IMR-90 (cell line): ENCODE data around the gene CLIC5. TPM values are rescaled to one million over a fixed set of nuclear protein-coding genes. Genes with fewer than 3 reads are reported as not detected.

Experiments
- ATAC-seq: fragments of 200-7000 bp; cut with Tn5 transposase; 2 replicates; pipeline ENCODE4 v1.9.1; 2020; ENCODE audit warnings: low read depth, mild to moderate bottlenecking, moderate library complexity
- BruUV-seq: library from RNA; stranded (reverse); fragments of 400-500 nt; replicated peaks from 2 replicates; lab custom pipeline; 2021; lab: Mats Ljungman, UMichigan
- CTCF ChIA-PET: fragments of 300-600 bp; formaldehyde crosslinking; extraction: SDS; loops from one replicate; lab custom pipeline; 2021; ENCODE audit warnings: antibody characterized with exemption; lab: Yijun Ruan, JAX
- POLR2A ChIA-PET: fragments of 300-600 bp; sonication (Branson Sonifier 250); formaldehyde crosslinking; loops from one replicate; lab custom pipeline; 2022; ENCODE audit warnings: antibody characterized with exemption; ENCODE audit not compliant: unreplicated experiment; lab: Charles Lee
- DNase-seq: peaks from one replicate; pipeline ENCODE4 v3.0.0; 2013
- H2AFZ ChIP-seq: replicated peaks from 2 replicates; pipeline ENCODE3; 2013; ENCODE audit warnings: low read length, mild to moderate bottlenecking; ENCODE audit not compliant: poor library complexity
- H2AK5ac ChIP-seq: 2 replicates; pipeline ENCODE4 v1.6.1; 2013; ENCODE audit warnings: low read depth, low read length, inconsistent platforms
- H2AK9ac ChIP-seq: replicated peaks from 2 replicates; pipeline ENCODE3; 2013; ENCODE audit warnings: mild to moderate bottlenecking, low read depth, low read length, moderate library complexity; ENCODE audit not compliant: poor library complexity
- H2BK120ac ChIP-seq: 2 replicates; pipeline ENCODE4 v1.6.1; 2013; ENCODE audit warnings: low read depth, low read length, inconsistent platforms
- H2BK15ac ChIP-seq: 3 replicates; pipeline ENCODE4 v1.6.1; 2013; ENCODE audit warnings: low read depth, low read length, inconsistent platforms
- H2BK20ac ChIP-seq: 2 replicates; pipeline ENCODE4 v1.6.1; 2013; ENCODE audit warnings: low read depth, mild to moderate bottlenecking, inconsistent platforms, low read length, moderate library complexity
- H2BK5ac ChIP-seq: 2 replicates; pipeline ENCODE4 v1.6.1; 2013; ENCODE audit warnings: mild to moderate bottlenecking, low read depth, low read length, inconsistent platforms; ENCODE audit not compliant: poor library complexity, severe bottlenecking
- H3K14ac ChIP-seq: replicated peaks from 2 replicates; pipeline ENCODE4 v1.6.1; 2013; ENCODE audit warnings: low read depth, low read length, inconsistent platforms
- H3K18ac ChIP-seq: 2 replicates; pipeline ENCODE4 v1.6.1; 2013; ENCODE audit warnings: low read depth, low read length, control low read depth
- H3K23ac ChIP-seq: 2 replicates; pipeline ENCODE4 v1.6.1; 2013; ENCODE audit warnings: low read depth, low read length, inconsistent platforms
- H3K27ac ChIP-seq: 2 replicates; pipeline ENCODE4 v1.5.1; 2013; ENCODE audit warnings: mild to moderate bottlenecking, control low read depth, low read length; ENCODE audit not compliant: insufficient read depth
- H3K27me3 ChIP-seq: 2 replicates; pipeline ENCODE4 v1.6.1; 2013; ENCODE audit warnings: low read length; ENCODE audit not compliant: control insufficient read depth, insufficient read depth
- H3K36me3 ChIP-seq: 2 replicates; pipeline ENCODE4 v1.6.1; 2013; ENCODE audit warnings: low read length, mixed read lengths; ENCODE audit not compliant: control insufficient read depth, insufficient read depth
- H3K4ac ChIP-seq: 2 replicates; pipeline ENCODE4 v1.6.1; 2013; ENCODE audit warnings: low read depth, low read length, inconsistent platforms
- H3K4me1 ChIP-seq: 2 replicates; pipeline ENCODE4 v1.6.1; 2013; ENCODE audit warnings: low read length, mixed read lengths; ENCODE audit not compliant: control insufficient read depth, insufficient read depth
- H3K4me2 ChIP-seq: 2 replicates; pipeline ENCODE4 v1.6.1; 2013; ENCODE audit warnings: low read depth, mild to moderate bottlenecking, control low read depth, low read length, moderate library complexity
- H3K4me3 ChIP-seq: 2 replicates; pipeline ENCODE4 v1.5.1; 2013; ENCODE audit warnings: low read depth, mild to moderate bottlenecking, control low read depth, low read length, moderate library complexity; ENCODE audit not compliant: insufficient read depth
- H3K56ac ChIP-seq: 2 replicates; pipeline ENCODE4 v1.6.1; 2013; ENCODE audit warnings: low read length, inconsistent platforms; ENCODE audit not compliant: insufficient read depth; ENCODE audit errors: extremely low read depth
- H3K79me1 ChIP-seq, 2 experiments: 2 replicates each; pipeline ENCODE4 v1.6.1; 2013; ENCODE audit warnings: low read length in 2 of 2, inconsistent platforms in 1 of 2, low read depth in 1 of 2
- H3K9ac ChIP-seq: 2 replicates; pipeline ENCODE4 v1.6.1; 2013; ENCODE audit warnings: low read depth, low read length, control low read depth
- H3K9me1 ChIP-seq: 2 replicates; pipeline ENCODE4 v1.6.1; 2013; ENCODE audit warnings: low read length, inconsistent platforms; ENCODE audit not compliant: insufficient read depth
- H3K9me3 ChIP-seq: 2 replicates; pipeline ENCODE4 v1.6.1; 2013; ENCODE audit warnings: low read length; ENCODE audit not compliant: control insufficient read depth, insufficient read depth
- H4K20me1 ChIP-seq: 2 replicates; pipeline ENCODE4 v1.6.1; 2013; ENCODE audit warnings: low read length, inconsistent platforms; ENCODE audit not compliant: insufficient read depth
- H4K5ac ChIP-seq: 2 replicates; pipeline ENCODE4 v1.6.1; 2013; ENCODE audit warnings: mild to moderate bottlenecking, low read depth, low read length, control low read depth
- H4K8ac ChIP-seq, 2 experiments: 2 replicates each; pipeline ENCODE4 v1.6.1; 2013; ENCODE audit warnings: low read depth in 2 of 2, low read length in 2 of 2, control low read depth in 1 of 2, inconsistent platforms in 1 of 2
- H4K91ac ChIP-seq: 2 replicates; pipeline ENCODE4 v1.6.1; 2013; ENCODE audit warnings: low read depth, low read length, inconsistent platforms; ENCODE audit not compliant: insufficient read depth
- ELK1 ChIP-seq: fragments of 150-350 bp; IDR thresholded peaks from 2 replicates; pipeline ENCODE4 v1.6.1; 2016; ENCODE audit warnings: low read depth, mild to moderate bottlenecking, low read length, moderate library complexity, borderline replicate concordance
- NFE2L2 ChIP-seq: fragments of 150-350 bp; IDR thresholded peaks from 2 replicates; pipeline ENCODE4 v1.6.1; 2016; ENCODE audit warnings: low read depth, mild to moderate bottlenecking, low read length
- RCOR1 ChIP-seq: IDR thresholded peaks from 2 replicates; pipeline ENCODE4 v1.6.1; 2012; ENCODE audit warnings: mild to moderate bottlenecking, low read length, improper control_type of control experiment; ENCODE audit not compliant: insufficient replicate concordance
- USF2 ChIP-seq: fragments of 150-350 bp; IDR thresholded peaks from 2 replicates; pipeline ENCODE4 v1.6.1; 2017; ENCODE audit warnings: mild to moderate bottlenecking, antibody characterized with exemption, low read length, low read depth
- WGBS, 2 experiments: methylation state at CpG; one replicate each; pipeline versions ENCODE4 v1.1.5 to v1.1.7; 2013; ENCODE audit warnings: missing lambda C conversion rate in 2 of 2; ENCODE audit not compliant: insufficient read length in 1 of 2; ENCODE audit errors: extremely low coverage in 2 of 2; 5-methylcytosine and 5-hydroxymethylcytosine counted together
- dilution Hi-C: fragments of 300-500 bp; cut with HindIII; formaldehyde crosslinking; loops from one replicate; pipeline ENCODE4 v1.14.3; 2018; ENCODE audit warnings: low sequenced_read_pairs; ENCODE audit not compliant: unreplicated experiment
- in situ Hi-C: fragments of 300-500 bp; cut with MboI; formaldehyde crosslinking; loops from 3 replicates; pipeline ENCODE4 v1.14.3; 2019; ENCODE audit warnings: low sequenced_read_pairs, inconsistent platforms, mixed read lengths
- intact Hi-C: fragments of 100-400 bp; cut with micrococcal nuclease; formaldehyde crosslinking; loops from 2 replicates; pipeline ENCODE4 v1.10.0; 2022
- polyA plus RNA-seq, 3 experiments: library from polyadenylated mRNA; depleted of rRNA; stranded (reverse); fragments of >200 nt; gene quantifications; 2 replicates each; pipeline ENCODE4 v1.2.3, GENCODE V29; 2012; ENCODE audit warnings: low replicate concordance in 1 of 3
- total RNA-seq: library from RNA; depleted of rRNA; stranded (reverse); fragments of >200 nt; gene quantifications from 2 replicates; pipeline ENCODE4 v1.2.3, GENCODE V29; 2012

CLIC5 gene
- total and polyA plus RNA-seq, 2 of the 4 experiments (the other 2 are of a cell fraction) = not detected

- no peak overlapping the region for H3K9ac ChIP-seq
- DNase-seq (no peak), ATAC-seq (no peak)
- no peak overlapping the region for H2AK5ac ChIP-seq
- H3K14ac ChIP-seq = no peak overlapping the region
- in situ Hi-C loops (no loop called here), dilution Hi-C loops (no loop called here), intact Hi-C loops (no loop called here)
- BruUV-seq = no TSS peak
- H3K4me1 ChIP-seq = no peaks in the 10 kb centered on the region
- WGBS, 2 experiments = 80% methylated on average over 1 of the region's 5 CpGs; no CpG with 5 or more reads in 1 of the 2 experiments
- no peak overlapping the region for H3K27ac ChIP-seq
- H4K8ac ChIP-seq = no peak overlapping the region
- H3K4me3 ChIP-seq = no peak overlapping the region
- no peak overlapping the region for H3K23ac ChIP-seq
- H4K20me1 ChIP-seq = no peaks in the 10 kb centered on the region
- no peak overlapping the region for H3K4ac ChIP-seq
- H2BK15ac ChIP-seq = no peak overlapping the region
- TF ChIP-seq USF2 (no peak), ELK1 (no peak), RCOR1 (no peak), NFE2L2 (no peak)
- CTCF ChIA-PET = no interaction called here
- no peak overlapping the region for H2AK9ac ChIP-seq
- no peak overlapping the region for H2BK120ac ChIP-seq
- H3K27me3 ChIP-seq = no peaks in the 10 kb centered on the region
- no peak overlapping the region for H3K4me2 ChIP-seq
- no peak overlapping the region for H3K56ac ChIP-seq
- H4K91ac ChIP-seq = no peak overlapping the region
- H2BK5ac ChIP-seq = no peak overlapping the region
- H3K9me1 ChIP-seq = no peaks in the 10 kb centered on the region
- POLR2A ChIA-PET = no interaction called here
- no peaks in the 10 kb centered on the region for H3K36me3 ChIP-seq
- H3K79me1 ChIP-seq = no peaks in the 10 kb centered on the region
- no peaks in the 10 kb centered on the region for H3K9me3 ChIP-seq
- no peak overlapping the region for H2BK20ac ChIP-seq
- H2AFZ ChIP-seq = no peak overlapping the region
- no peak overlapping the region for H4K5ac ChIP-seq
- no peak overlapping the region for H3K18ac ChIP-seq
These were observed 31.0 kb upstream of the CLIC5 start for GRCh38 chr6:46046558-46047174.
